HG03565 (cell line): Measurements from ENCODE around the gene TMBIM1.
"Not testable (repeated sequence)": the region's sequence is repeated elsewhere in the genome, so short reads cannot be mapped to it uniquely, and the experiment has no call there.

Experiments used
- ATAC-seq: cut with Tn5 transposase; IDR thresholded peaks from one replicate; pipeline ENCODE4 v1.9.1; 2021; ENCODE audit warnings: mild to moderate bottlenecking, moderate library complexity; ENCODE audit not compliant: unreplicated experiment

TMBIM1 gene

DNA sequence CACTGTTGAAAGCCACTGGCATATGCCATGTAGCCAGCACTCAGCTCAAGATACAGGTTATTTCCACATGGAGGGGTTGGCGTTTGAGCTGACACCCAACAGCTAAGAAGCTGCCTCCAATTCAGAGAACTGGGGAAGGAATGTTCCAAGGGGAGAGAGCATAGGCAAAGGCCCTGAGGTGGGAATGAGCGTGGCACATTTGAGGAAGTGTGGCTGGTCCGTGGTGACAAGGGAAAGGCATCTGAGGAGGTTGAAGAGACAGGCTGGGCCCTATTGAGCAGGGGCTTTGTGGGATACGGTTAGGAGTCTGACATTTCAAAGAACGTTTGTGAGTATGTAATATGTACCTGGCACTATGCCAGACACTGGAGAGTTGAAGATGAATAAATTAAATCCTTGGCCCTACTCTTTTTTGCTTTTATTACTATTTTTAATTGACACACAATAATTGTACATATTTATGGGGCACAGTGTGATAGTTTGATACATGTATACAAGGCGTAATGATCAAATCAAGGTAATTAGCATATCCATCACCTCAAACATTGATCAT, 27.6 kb upstream of the TMBIM1 start:
- ATAC-seq: no peak

DNA sequence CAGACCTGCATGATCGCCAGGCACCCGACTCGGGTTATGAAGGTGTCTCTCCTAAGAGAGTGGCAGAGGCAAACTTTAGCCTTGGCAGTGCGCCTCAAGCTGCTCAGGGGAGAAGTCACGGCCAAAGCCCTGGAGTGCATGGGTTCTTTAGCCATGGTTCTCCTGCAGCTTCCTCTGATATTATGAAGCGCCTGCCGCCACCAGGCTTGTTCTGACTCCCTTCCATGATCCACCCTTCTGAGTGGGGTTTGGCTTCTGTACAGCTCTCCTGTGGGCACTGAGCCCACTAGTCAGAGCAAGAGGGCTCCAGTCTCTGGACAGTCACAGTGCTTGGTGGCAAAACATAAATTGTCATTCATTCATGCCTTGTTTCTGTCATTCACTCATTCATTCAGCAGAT, 25.9 kb upstream of the TMBIM1 start:
- no peak for ATAC-seq

DNA sequence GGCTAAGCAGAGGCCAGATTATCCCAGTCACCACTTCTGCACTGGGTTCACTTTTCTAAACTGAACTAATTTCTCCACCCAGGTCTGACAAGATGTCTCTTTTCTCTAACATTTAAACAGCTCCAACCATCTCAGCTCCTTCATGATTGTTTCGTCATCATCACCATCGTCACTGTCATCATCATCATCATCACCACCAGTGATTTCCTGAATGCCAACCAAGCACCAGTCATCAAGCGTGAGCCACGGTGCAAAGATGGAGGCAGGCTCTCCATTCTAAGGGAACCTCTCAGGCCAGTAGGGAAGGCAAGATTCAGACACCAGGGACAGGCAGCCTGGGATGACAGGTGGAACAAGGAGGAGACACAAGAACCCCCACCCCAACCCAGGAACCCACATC, 25.5 kb upstream of the TMBIM1 start:
- no peak for ATAC-seq

DNA sequence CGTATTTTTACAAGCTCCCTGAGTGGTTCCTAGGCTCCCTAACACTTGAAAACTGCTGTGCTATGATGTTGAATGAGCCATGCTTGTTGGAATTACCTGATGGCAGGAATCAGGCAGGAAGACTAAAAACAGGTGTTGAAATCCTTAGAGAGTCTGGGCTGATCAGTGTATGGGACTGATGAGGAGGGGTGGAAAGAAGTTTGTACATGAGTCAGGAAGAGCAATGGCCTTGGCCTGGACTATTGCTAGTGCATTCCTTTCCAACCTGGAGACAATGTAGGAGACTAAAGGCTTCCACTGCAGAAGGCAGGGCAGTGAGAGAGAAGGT, 25.0 kb upstream of the TMBIM1 start:
- no peak for ATAC-seq

DNA sequence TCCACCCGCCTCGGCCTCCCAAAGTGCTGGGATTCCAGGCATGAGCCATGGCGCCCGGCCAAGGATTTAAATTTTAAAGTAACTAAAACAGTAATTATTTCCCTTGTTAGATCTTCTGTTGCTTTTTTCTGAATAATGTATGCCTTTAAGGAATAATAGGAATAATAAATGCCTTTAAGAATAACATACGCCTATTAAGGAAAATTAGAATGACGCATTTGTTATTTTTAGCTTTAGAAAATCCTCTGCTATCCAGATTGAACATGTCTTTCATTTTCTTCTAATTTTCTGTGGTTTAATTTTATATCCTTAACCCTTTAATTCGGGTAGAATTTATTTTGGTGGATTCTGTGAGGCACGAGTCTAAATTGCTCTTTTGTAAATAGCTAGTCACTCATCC, 23.1 kb upstream of the TMBIM1 start:
- no peak for ATAC-seq

DNA sequence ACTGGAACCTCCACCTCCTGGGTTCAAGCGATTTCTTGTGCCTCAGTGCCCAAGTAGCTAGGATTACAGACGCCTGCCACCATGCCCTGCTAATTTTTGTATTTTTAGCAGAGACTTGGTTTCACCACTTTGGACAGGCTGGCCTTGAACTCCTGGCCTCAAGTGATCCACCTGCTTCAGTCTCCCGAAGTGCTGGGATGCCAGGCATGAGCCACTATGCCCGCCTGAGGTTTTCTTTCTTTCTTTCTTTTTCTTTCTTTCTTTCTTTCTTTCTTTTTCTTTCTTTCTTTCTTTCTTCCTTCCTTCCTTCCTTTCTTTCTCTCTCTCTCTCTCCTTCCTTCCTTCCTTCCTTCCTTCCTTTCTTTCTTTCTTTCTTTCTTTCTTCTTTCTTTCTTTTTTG, 22.5 kb upstream of the TMBIM1 start:
- not testable (repeated sequence) for ATAC-seq

DNA sequence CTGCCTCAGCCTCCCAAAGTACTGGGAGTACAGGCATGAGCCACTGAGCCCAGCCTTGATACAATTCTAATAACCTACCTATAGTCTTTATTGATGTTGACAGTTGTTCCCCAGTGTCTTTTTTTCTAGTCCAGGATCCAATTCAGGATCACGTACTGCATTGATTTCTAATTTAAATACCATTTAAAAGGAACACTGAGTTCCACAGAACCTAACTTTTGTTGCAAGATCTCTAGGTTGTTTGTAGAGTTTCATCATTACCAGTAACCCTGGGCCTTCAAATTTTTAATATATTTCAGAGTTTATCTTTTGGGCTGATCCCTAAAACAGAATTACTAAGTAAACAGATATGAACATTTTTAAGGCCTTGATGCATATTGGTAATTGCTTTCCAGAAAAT, 21.1 kb upstream of the TMBIM1 start:
- no peak for ATAC-seq

DNA sequence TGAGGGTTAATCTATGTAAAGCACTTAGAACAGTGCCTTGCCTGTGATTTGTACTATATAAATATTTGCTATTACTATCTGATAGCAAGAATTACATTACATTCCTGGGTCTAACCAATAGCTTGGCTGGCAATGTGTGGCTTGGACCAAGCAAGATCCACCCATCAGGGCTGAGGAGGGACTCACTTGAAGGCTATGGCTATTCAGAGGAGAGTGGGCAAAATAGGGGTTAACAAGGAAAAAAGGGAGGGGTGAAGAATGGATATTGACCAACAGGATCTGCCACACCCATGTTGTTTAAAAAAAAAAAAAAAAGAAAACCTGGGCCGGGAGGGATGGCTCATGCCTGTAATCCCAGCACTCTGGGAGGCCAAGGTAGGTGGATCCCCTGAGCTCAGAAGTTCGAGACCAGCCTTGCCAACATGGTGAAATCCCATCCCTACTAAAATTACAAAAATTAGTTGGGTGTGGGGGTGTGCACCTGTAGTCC, 20.0 kb upstream of the TMBIM1 start:
- no peak for ATAC-seq

DNA sequence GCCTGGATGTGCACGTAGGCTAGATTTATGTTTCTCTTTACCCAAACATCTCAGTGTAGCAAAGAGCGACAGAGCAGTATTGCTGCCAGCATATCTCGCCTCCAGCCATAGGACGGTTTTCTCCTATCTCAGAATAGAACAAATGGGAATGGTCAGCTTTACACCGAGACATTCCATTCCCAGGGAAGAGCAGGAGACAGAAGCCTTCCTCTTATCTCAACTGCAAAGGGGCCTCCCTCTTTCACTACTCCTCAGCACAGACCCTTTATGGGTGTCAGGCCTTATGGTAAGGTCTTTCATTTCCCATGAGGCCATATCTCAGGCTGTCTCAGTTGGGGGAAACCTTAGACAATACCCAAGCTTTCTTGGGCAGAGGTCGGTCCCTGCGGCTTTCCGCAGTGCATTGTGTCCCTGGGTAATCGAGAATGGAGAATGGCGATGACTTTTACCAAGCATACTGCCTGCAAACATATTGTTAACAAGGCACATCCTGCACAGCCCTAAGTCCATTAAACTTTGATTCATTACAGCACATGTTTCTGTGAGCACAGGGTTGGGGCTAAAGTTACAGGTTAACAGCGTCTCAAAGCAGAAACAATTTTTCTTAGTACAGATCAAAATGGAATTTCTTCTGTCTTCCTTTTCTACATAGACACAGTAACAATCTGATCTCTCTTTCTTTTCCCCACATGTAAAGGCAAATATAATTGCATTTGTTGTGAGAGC, 19.4 kb upstream of the TMBIM1 start:
- ATAC-seq: not testable (repeated sequence)

DNA sequence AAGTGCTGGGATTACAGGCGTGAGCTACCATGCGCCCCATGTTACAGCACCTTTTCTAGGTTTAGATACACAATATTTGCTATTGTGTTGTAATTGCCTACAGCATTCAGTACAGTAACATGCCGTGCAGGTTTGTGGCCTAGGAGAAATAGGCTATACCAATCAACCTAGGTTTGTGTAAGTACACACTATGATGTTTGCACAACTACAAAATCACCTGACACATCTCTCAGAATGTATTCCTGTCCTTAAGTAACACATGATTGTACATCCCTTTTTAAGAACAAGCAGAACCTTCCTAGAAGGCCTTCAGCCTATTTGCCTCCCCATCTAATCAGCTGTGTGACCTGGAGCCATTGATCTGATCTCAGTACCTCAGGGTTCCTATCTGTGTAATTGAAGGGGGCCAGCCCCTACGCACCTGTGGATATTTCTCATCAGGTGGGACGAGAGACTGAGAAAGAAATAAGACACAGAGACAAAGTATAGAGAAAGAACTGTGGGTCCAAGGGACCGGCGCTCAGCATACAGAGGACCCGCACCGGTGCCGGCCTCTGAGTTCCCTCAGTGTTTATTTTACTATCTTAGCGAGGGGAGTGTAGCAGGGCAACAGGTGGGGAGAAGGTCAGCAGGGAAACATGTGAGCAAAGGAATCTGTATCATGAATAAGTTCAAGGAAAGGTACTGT, 18.7 kb upstream of the TMBIM1 start:
- no peak for ATAC-seq

DNA sequence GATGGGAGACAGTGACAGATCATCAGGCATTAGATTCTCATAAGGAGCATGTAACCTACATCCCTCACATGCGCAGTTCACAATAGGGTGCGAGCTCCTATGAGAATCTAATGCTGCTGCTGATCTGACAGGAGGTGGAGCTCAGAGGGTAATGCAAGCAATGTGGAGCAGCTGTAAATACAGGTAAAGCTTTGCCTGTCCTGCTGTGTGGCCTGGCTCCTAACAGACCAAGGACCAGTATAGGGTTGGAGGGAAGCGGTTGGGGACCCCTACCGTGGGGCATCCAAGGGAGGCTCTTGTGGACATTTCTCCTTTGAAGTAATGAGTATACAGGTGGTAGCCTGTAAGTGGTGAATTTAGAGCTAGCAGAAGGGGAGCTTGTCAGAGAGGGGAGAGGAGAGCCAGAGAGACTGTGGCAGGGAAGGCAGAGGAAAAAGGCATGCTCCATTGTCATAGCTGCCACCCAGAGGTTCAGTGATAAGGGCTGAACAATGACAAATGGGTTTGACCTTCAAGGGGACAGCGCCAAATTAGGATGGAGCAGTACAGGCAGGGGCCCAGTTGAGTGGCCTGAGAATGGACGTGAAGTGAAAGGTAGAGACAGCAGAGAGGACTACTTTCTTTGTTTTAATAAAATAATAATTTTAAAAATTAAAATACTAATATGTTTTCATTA, 15.2 kb upstream of the TMBIM1 start:
- ATAC-seq: no peak

DNA sequence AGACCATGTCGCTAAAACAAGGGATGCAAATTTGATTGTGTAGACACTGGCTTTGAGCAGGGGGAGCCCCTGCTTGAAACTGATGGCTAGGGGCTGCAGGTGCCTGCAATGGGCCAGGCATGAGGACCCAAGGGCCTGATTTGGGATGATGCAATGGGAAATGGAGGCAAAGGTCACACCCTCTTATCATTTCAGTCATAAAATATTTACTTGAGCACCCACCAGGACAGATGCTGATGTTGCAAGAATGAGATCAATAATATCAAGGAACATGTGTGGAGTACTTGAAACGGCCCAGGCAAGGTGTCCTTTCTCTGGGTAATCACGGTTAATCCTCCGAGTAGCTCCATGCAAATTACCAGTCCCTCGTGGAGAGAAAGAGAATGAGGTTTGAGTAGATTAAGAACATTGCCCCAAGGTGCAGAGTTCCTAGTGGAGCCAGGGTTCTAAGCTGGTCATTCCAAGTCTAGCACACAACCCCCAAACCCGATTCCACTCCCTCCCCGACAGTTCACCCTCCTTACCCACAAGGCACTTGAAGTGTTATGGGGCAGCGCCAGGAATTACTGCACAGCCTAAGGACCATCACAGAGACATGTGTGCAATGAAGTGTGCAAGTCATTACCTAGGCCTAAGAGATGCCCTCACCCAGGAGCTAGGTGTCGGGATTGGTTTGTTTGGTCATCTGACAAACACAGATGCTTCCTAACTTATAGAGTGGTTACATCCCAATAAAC, 14.0 kb upstream of the TMBIM1 start:
- no peak for ATAC-seq

DNA sequence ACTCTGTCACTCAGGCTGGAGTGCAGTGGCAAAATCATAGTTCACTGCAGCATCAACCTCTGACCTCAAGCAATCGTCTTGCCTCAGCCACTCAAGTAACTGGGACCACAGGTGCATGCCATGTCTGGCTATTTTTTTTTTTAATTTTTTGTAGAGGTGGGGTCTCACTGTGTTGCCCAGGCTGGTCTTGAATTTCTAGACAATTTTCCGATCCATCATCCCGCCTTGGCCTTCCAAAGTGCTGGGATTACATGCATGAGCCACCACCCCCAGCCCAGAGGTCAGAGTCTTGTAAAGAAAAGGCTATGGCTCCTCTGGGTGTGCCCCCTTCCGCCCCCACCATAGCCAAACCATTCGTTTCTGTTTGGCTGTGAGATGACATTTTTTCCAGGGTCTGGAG, 13.1 kb upstream of the TMBIM1 start:
- no peak for ATAC-seq

DNA sequence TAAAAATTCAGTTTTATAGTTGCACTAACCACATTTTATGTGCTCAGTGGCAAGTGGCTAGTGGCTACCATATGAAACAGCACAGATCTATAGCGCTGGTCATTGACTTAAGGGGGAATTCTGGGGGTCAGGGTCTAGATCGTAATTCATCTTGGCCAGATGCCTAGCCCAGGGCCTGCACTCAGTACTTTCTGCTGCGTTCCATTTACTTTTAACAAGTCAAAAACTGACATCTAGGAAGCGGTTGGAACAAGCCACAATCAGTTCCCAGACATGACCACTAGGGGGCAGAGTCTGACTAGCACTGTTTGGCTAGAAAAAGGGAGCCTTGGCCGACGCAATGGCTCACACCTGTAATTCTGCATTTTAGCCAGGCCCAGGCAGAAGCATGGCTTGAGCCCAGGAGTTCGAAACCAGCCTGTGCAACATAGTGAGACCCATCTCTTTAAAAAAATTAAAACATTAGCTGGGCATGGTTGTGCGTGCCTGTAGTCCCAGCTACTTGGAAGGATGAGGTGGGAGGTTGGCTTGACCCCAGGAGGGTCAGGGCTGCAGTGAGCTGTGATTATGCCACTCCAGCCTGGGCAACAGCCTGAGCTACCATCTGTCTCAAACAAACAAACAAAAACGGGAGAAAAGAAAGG, 9.0 kb upstream of the TMBIM1 start:
- ATAC-seq: peak; percentile 72

DNA sequence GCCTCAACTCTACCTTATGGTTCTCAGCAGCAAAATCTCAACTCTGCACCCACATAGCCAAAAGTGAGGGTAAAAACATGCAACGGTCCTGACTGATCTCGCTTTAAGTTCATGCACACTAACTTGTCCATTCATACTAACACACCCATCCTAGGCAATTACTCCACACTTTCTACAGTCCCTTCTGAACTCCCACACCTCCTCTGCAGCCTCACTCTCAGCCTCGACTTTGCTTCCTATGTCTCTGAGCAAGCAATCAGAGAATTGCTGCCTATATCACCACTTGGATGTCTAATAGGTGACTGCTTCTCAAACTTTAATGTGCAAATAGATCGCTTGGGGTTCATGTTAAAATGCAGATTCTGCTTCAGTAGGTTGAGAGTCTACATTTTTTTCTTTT, 7.8 kb upstream of the TMBIM1 start:
- no peak for ATAC-seq

DNA sequence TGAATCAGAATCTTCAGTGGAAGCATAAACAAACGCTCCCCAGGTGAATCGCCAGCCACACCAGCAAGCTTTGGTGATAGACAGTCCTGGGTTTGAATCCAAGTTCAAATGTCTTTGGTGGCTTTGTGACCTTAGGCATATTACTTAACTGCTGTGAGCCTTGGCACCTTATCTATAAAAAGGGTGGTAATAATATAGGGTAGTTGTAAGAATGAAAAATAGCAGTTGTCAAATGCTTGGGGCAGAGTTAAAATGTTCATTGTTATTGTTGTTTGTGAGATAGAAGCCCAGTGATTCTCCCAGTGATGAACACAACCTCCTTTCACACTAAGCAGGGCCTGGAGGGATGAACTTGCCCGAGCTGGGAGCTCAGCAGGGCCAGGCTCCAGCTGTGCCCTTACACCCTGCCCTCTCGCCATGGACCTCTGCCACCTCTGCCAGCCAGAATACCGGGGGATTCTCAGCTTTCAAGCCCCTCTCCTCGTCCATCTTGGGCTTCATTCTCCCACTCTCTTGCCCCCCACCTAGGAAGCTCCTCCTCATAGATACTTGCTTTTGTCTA, 6.1 kb upstream of the TMBIM1 start:
- ATAC-seq: no peak

DNA sequence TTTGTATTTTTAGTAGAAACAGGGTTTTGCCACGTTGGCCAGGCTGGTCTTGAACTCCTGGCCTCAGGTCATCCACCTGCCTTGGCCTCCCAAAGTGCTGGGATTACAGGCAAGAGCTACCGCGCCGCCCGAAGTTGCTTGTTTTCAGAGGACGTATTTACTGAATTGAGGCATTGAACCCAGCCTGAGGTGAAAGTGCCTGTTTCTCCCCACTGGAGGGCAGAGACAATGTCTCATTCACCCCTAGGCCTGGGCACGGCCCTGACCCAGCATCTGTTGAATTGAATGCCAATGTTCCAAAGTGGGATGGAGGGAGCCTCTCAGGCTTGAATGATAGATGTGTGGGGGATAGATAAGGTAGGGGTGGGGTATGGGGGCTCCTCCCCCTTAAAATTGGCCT, 4.5 kb upstream of the TMBIM1 start:
- ATAC-seq: no peak

DNA sequence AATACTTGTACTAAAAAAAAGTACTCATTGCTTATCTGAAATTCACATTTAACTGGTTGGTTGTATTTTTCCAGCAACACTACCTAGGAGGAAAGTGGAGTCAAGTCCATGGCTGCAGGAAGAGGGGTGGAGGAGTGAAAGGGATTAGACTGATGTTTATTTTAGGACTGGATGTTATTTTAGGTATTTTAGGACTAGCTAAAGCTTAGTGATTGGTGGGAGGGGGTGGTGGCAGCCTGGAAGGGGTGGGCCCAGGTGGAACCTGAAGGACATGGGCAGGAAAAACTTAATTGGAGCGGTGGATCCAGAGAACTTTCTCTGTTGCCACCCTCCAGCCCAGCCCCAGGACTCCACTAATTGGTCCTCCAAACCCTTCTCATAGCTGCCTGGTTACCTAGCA, 3.9 kb upstream of the TMBIM1 start:
- ATAC-seq: no peak

DNA sequence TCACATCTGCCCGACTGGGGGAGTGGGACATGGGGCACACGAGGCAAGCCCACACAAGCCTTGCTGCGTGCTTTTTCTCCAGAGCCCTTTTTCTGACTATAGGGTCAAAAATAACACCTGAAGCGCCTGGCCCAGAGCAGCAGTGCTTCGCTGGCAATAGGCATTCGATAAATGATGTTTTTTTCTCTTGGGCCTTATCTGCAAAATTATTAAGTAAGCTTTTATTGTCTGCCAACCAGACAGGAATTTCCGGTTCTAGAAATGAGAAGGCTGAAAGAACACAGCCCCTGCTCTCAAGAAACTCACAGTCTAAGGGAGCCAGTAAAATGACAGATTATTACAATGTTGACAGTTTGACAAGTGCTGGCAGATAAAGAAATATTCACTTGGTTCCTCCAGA, 2.7 kb upstream of the TMBIM1 start:
- ATAC-seq: no peak

DNA sequence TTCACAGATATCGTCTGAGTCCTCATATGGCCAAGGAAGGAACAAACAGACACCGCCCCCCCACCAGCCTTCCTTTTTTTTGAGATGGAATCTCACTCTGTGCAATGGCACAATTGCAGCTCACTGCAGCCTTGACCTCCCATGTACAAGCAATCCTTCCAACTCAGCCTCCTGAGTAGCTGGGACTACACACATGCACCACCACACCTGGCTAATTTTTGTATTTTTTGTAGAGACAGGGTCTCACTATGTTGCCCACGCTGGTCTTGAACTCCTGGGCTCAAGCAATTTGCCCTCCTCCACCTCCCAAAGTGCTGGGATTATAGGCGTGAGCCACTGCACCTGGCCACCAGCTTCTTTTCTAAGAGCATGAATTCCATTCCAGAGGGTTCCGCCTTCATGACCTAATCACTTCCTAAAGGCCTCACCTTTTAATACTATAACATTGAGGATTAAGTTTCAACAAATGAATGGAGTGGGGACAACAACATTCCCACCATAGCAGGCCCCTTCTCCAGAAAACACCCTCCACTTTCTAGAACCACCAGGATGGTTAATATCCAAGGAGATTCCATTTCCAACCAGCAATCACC, 2.2 kb upstream of the TMBIM1 start:
- no peak for ATAC-seq
